H7 (cell line): ENCODE results near the gene KRTAP10-11. TPM values are rescaled to one million over a fixed set of nuclear protein-coding genes. Genes with fewer than 3 reads are reported as not detected.
"Not testable (repeated sequence)": the region's sequence is repeated elsewhere in the genome, so short reads cannot be mapped to it uniquely, and the experiment has no call there.

Experiments
- DNase-seq: peaks from one replicate; pipeline ENCODE4 v3.0.0; 2012
- H3K27me3 ChIP-seq: 2 replicates; pipeline ENCODE4 v1.6.0; 2011; ENCODE audit warnings: mild to moderate bottlenecking, low read length; ENCODE audit not compliant: control insufficient read depth, insufficient read depth
- H3K36me3 ChIP-seq: replicated peaks from 2 replicates; pipeline ENCODE4 v1.5.1; 2011; ENCODE audit warnings: low read length; ENCODE audit not compliant: control insufficient read depth, insufficient read depth
- H3K4me3 ChIP-seq: 2 replicates; pipeline ENCODE4 v1.5.1; 2011; ENCODE audit warnings: low read depth, mild to moderate bottlenecking, control low read depth, low read length, moderate library complexity; ENCODE audit not compliant: insufficient read depth
- total RNA-seq: library from RNA; depleted of rRNA; stranded (reverse); fragments of >200 nt; shearing (Covaris generic); gene quantifications from 2 replicates; pipeline ENCODE4 v1.2.3, GENCODE V29; 2014

Gene KRTAP10-11
- total RNA-seq, 1 experiment from 2014 or later, result not detected

GRCh38 chr21:44658541-44658910, 12.3 kb downstream of the KRTAP10-11 start:
- Histone ChIP-seq H3K4me3 (no peak overlapping the region), H3K36me3 (no peaks in the 10 kb centered on the region), H3K27me3 (no peaks in the 10 kb centered on the region)
- no peak for DNase-seq

- Histone ChIP-seq H3K36me3 (no peaks in the 10 kb centered on the region), H3K27me3 (no peaks in the 10 kb centered on the region), H3K4me3 (no peak overlapping the region)
- peak; percentile 46 for DNase-seq
Observed at GRCh38 chr21:44658913-44659595, 12.8 kb downstream of the KRTAP10-11 start.

GRCh38 chr21:44661567-44661966, 15.4 kb downstream of the KRTAP10-11 start:
- not testable (repeated sequence) for H3K27me3 ChIP-seq, H3K36me3 ChIP-seq, H3K4me3 ChIP-seq
- DNase-seq, result peak; percentile 57

DNA sequence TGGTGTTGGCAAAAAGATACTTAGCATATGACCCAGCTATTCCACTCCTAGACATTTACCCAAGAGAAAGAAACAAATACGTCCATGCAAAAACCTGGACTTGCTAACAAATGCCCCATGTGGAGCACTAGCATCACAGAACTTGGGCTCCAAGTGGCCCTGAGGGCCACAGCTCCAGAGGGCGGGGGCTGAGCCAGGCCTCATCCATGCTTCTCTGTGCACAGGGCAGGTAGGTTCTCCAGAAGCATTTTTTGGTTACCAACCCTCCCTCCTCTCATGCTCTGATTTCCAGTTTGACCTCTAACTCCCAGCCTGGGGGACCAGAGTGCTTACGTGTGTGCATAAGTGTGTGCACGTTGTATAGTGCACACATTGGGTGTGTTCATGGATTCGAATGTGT, 18.5 kb downstream of the KRTAP10-11 start:
- H3K4me3 ChIP-seq, result no peak overlapping the region
- H3K27me3 ChIP-seq, result no peaks in the 10 kb centered on the region
- no peak for DNase-seq
- H3K36me3 ChIP-seq, result no peaks in the 10 kb centered on the region

DNA sequence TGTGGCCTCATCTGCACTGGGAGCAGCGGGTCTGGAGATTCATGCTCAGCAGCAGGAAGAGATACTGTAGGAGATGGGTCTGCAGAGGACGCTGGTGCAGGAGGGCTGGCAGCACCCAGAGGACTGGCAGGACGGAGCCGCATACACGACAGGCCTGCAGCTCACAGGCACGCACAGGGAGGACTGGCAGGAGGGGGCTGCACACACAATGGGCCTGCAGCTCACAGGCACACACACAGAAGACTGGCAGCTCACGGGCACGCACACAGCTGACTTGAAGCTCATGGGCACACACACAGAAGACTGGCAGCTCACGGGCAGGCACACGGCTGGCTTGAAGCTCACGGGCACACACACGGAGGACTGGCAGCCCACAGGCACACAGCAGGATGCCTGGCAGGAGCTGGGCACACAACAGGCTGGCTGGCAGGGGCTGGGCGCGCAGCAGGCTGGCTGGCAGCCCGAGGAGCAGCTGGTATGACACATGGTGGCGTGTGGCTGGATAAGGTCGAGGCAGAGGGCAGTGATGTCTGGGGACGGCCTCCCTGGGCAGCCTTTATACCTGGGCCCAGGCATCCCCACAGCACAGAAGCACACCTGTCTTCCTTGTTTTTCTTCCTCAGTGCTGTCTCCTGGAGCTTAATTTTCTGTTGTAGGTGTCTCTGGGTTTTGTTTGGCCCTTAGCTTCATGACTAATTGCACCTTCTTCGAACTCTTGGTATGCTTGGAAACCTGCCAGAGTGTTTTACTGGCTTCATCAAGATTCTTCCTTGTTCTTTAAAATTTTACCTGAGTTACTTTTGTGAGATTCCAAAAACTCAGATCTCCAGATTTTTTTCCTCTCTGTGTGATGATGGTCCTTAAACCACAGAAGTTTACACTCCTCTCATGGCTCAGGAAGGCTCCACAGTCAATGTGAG, 20.4 kb downstream of the KRTAP10-11 start, which contains the start of gene KRTAP12-2:
KRTAP12-2 (minus strand) TSS at position 527 of the 920 bp plus-strand sequence; CDS start at position 486, 41 bp downstream.
- DNase-seq, result no peak
- Histone ChIP-seq H3K4me3 (no peak within 1 kb of the TSS), H3K27me3 (no peaks in the 10 kb centered on the region), H3K36me3 (no peaks in the 10 kb centered on the region)

- no peak overlapping the region for H3K4me3 ChIP-seq
- DNase-seq, result no peak
- H3K36me3 ChIP-seq, result no peaks in the 10 kb centered on the region
- no peaks in the 10 kb centered on the region for H3K27me3 ChIP-seq
Observed at GRCh38 chr21:44667612-44668011, 21.4 kb downstream of the KRTAP10-11 start.

DNA sequence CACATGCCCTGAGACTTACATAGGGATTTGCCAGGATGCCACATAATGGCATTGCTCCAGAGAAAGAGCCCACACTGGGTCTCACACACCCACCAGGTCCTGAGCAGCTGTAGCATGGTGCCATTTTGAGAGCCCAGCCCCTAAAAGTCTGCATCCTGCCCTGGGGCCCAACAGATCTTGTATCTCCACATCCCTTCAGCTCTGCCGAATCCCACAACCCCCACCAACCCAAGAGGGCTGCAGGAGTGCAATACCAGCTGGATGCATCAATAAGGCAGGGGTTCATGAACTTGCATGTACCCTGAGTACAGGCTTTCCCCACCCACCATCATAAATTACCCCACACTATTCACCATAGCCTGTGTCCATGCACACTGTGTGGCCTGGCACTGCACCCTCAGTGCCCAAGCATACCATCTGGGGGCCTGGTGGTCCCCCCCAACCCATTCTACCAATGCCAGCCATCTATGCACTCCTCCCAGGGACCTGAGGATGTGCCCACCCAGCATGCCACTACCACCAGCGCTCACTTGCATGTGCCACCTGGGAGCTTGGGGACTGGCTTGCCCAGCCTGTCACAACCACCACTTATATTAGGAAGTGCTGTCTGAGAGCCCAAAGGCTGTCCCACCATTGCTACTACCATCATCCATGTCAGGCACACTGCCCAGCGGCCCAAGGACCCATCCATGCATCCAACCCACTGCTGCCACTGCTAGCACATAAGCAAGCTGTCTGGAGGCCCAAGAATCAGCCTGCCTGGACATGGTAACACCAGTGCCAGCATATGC, 24.6 kb downstream of the KRTAP10-11 start:
- Histone ChIP-seq H3K27me3 (no peaks in the 10 kb centered on the region), H3K4me3 (no peak overlapping the region), H3K36me3 (no peaks in the 10 kb centered on the region)
- no peak for DNase-seq

GRCh38 chr21:44671911-44672310, 25.7 kb downstream of the KRTAP10-11 start:
- H3K36me3 ChIP-seq, result no peaks in the 10 kb centered on the region
- no peak overlapping the region for H3K4me3 ChIP-seq
- no peak for DNase-seq
- H3K27me3 ChIP-seq, result no peaks in the 10 kb centered on the region

- no peak overlapping the region for H3K4me3 ChIP-seq
- no peaks in the 10 kb centered on the region for H3K27me3 ChIP-seq
- no peak for DNase-seq
- no peaks in the 10 kb centered on the region for H3K36me3 ChIP-seq
Observed at GRCh38 chr21:44677881-44678280, 31.7 kb downstream of the KRTAP10-11 start.

GRCh38 chr21:44681152-44681551, 34.9 kb downstream of the KRTAP10-11 start:
- H3K4me3 ChIP-seq, result no peak overlapping the region
- H3K27me3 ChIP-seq, result no peaks in the 10 kb centered on the region
- H3K36me3 ChIP-seq, result no peaks in the 10 kb centered on the region
- DNase-seq, result no peak

DNA sequence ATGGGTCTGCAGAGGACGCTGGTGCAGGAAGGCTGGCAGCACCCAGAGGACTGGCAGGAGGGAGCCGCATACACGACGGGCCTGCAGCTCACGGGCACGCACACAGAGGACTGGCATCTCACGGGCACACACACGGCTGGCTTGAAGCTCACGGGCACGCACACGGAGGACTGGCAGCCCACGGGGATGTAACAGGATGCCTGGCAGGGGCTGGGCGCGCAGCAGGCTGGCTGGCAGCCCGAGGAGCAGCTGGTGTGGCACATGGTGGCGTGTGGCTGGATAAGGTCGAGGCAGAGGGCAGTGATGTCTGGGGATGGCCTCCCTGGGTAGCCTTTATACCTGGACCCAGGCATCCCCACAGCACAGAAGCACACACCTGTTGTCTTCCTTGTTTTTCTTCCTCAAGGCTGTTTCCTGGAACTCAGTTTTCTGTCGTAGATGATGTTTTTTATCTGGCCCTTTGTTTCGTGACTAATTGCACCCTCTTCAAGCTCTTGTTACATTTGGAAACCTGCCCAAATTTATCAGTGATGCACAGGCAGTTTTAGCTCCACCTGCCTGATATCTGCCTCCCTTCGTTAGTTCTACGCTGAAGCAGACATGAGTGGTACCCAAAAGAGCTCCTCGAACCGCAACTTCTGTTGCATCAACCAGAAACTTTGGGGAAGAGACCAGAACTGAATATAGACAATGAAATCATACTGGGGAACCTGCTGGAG, 35.8 kb downstream of the KRTAP10-11 start, which contains the start of gene KRTAP12-1:
KRTAP12-1 (minus strand) TSS at position 303 of the 719 bp plus-strand sequence; CDS start at position 263, 40 bp downstream.
- Histone ChIP-seq H3K4me3 (no peak within 1 kb of the TSS), H3K27me3 (no peaks in the 10 kb centered on the region), H3K36me3 (no peaks in the 10 kb centered on the region)
- DNase-seq, result no peak

GRCh38 chr21:44682580-44683151, 36.5 kb downstream of the KRTAP10-11 start:
- Histone ChIP-seq H3K4me3 (no peak overlapping the region), H3K36me3 (no peaks in the 10 kb centered on the region), H3K27me3 (no peaks in the 10 kb centered on the region)
- no peak for DNase-seq

DNA sequence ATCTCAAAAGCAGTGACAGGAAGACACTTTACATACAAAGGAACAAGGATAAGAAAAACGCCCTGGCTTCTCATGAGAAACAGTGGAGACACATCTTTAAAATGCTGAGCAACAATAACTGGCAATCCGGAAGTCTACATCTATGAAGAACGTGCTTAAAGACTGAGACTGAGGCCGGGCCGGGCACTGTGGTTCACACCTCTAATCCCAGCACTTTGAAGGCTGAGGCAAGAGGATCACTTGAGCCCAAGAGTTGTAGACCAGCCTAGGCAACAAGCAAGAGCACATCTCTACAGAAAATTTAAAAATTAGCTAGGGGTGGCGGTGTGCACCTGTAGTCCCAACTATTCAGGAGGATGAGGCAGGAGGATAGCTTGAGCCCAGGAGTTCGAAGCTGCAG, 37.9 kb downstream of the KRTAP10-11 start:
- Histone ChIP-seq H3K4me3 (no peak overlapping the region), H3K27me3 (no peaks in the 10 kb centered on the region), H3K36me3 (no peaks in the 10 kb centered on the region)
- DNase-seq, result no peak
